Measurements from ENCODE around the gene SEMA5A. TPM values are rescaled to one million over a fixed set of nuclear protein-coding genes. Genes with fewer than 3 reads are reported as not detected.

SEMA5A gene
- total and polyA plus RNA-seq, 2 of the 8 experiments (the other 6 are each of a cell fraction or from before 2014, with no cell fraction given) = 5.3 to 8.9 TPM

DNA sequence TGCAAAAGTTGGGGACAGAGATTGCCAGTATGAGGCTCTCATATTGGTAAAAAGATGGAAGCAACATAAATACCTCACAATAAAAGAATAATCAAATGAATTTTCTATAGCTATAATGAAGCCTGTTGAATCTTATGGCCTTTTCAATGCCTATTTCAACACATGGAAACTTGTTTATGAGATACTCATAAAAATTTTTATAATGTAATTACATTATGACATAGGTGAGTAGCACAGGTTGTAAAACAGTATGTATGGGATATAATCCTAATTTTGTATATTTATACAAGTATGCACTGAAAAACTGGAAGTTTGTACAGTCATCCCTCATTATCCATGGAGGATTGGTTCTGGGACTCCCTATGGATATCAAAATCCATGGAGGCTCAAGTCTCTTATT is 21.2 kb upstream of the SEMA5A start:
- Histone ChIP-seq H3K9ac (replicated peaks in 1 of 4; ENCODE audit: extremely low read depth in 1 of 4, low read depth in 3 of 4, low read length in 3 of 4) (no peak overlapping the region), H3K27me3 (replicated peaks in 1 of 4; ENCODE audit: control insufficient read depth in 3 of 4, extremely low read depth in 1 of 4, insufficient read depth in 3 of 4, low read length in 3 of 4) (no peaks in the 10 kb centered on the region), H3K4me3 (ENCODE audit: extremely low read depth in 1 of 4, insufficient read depth in 2 of 4, low read depth in 3 of 4, low read length in 4 of 4) (no peak overlapping the region), H3K4me2 (ENCODE audit: insufficient read depth in 1 of 2, low read depth in 2 of 2, low read length in 2 of 2) (no peak overlapping the region), H4K20me1 (replicated peaks in 1 of 2; ENCODE audit: control insufficient read depth in 1 of 2, insufficient read depth in 2 of 2, low read length in 2 of 2) (no peaks in the 10 kb centered on the region), H3K4me1 (replicated peaks in 1 of 4; ENCODE audit: control insufficient read depth in 3 of 4, insufficient read depth in 4 of 4, low read length in 3 of 4) (no peaks in the 10 kb centered on the region; a peak in 1 of 7 replicates), H3K79me2 (ENCODE audit: control insufficient read depth in 1 of 2, insufficient read depth in 2 of 2, low read length in 2 of 2) (no peaks in the 10 kb centered on the region), H3K14ac (ENCODE audit: insufficient read length) (no peak overlapping the region), H3K4ac (replicated peaks; ENCODE audit: insufficient read length, low read depth, low read length) (no peak overlapping the region), H3K56ac (replicated peaks; ENCODE audit: insufficient read length, low read depth, low read length) (no peak overlapping the region), H2BK20ac (ENCODE audit: low read length) (no peak overlapping the region), H3K79me1 (ENCODE audit: low read depth, low read length) (no peaks in the 10 kb centered on the region; the same call in 1 of the 2 replicates), H3K23me2 (ENCODE audit: low read depth, low read length) (no peaks in the 10 kb centered on the region), H3K27ac (ENCODE audit: low read depth, low read length) (no peak overlapping the region), H2BK12ac (ENCODE audit: low read depth, low read length) (no peak overlapping the region), H2BK5ac (ENCODE audit: low read depth, low read length) (no peak overlapping the region), H2BK120ac (replicated peaks; ENCODE audit: low read depth, low read length) (no peak overlapping the region), H3K23ac (ENCODE audit: insufficient read length) (no peak overlapping the region), H4K8ac (ENCODE audit: extremely low read depth, insufficient read depth, low read length) (no peak overlapping the region), H4K5ac (ENCODE audit: insufficient read length, low read depth, low read length) (no peak overlapping the region), H2AFZ (ENCODE audit: low read length) (no peak overlapping the region), H2AK5ac (ENCODE audit: low read depth, low read length) (no peak overlapping the region), H4K91ac (replicated peaks; ENCODE audit: insufficient read length, low read length) (no peak overlapping the region), H3K36me3 (ENCODE audit: control insufficient read depth in 2 of 4, insufficient read depth in 4 of 4, low read length in 3 of 4) (no peaks in the 10 kb centered on the region), H2BK15ac (ENCODE audit: low read length) (no peak overlapping the region), H3K18ac (ENCODE audit: extremely low read depth, low read length) (no peak overlapping the region), H3K9me3 (ENCODE audit: insufficient read depth in 2 of 2, low read depth in 1 of 2, low read length in 1 of 2) (no peaks in the 10 kb centered on the region)
- POLR2A ChIA-PET (ENCODE audit: partially characterized antibody) = no interaction called here
- CTCF ChIA-PET (ENCODE audit: partially characterized antibody) = no interaction called here
- FAIRE-seq (no peak), DNase-seq (ENCODE audit: low read depth in 1 of 2, low spot score in 2 of 2) (no peak)
- no peak for TF ChIP-seq POLR2A (IDR thresholded peaks at IDR 0.05; ENCODE audit: control extremely low read depth in 1 of 2, low read depth in 2 of 2, low read length in 2 of 2)
- no peak for TF ChIP-seq SIN3A (conservative IDR thresholded peaks at IDR 0.05 in 1 of 2, IDR thresholded peaks at IDR 0.05 in 1 of 2; ENCODE audit: low read depth in 1 of 2, low read length in 2 of 2)
- TF ChIP-seq CREB1 (IDR thresholded peaks at IDR 0.05) = no peak
- TF ChIP-seq POU5F1 (IDR thresholded peaks at IDR 0.05; ENCODE audit: low read depth, low read length) = no peak
- no peak for TF ChIP-seq BRCA1 (IDR thresholded peaks at IDR 0.05; ENCODE audit: low read depth, low read length)
- TF ChIP-seq RFX5 (IDR thresholded peaks at IDR 0.05; ENCODE audit: borderline replicate concordance, low read depth, low read length) = no peak
- no peak for TF ChIP-seq RNF2 (IDR thresholded peaks at IDR 0.05; ENCODE audit: borderline replicate concordance, low read depth, low read length, missing control alignments, poor library complexity, severe bottlenecking)

All from H1 (cell line).